ENCODE results near the gene RGR. TPM values are rescaled to one million over a fixed set of nuclear protein-coding genes. Genes with fewer than 3 reads are reported as not detected.

Gene RGR
- total and polyA plus RNA-seq, 2 experiments from 2014 or later = not detected

- Histone ChIP-seq H3K4me1 (ENCODE audit: insufficient read depth) (no peaks in the 10 kb centered on the region; the same call in 1 of the 2 replicates), H4K20me1 (replicated peaks; ENCODE audit: insufficient read depth) (no peaks in the 10 kb centered on the region), H2AFZ (peak overlapping the region; percentile 95), H3K27me3 (ENCODE audit: insufficient read depth) (peaks cover 9% of the 10 kb centered on the region), H3K4me2 (no peak overlapping the region), H3F3A (replicated peaks; ENCODE audit: low read depth) (no peaks in the 10 kb centered on the region), H3K27ac (ENCODE audit: low read depth) (no peak overlapping the region), H3K79me2 (replicated peaks; ENCODE audit: insufficient read depth) (no peaks in the 10 kb centered on the region), H3K4me3 (no peak overlapping the region), H3K9me2 (ENCODE audit: insufficient read depth) (no peaks in the 10 kb centered on the region), H3K36me3 (ENCODE audit: insufficient read depth) (no peaks in the 10 kb centered on the region)
- Mint-ChIP-seq H3K27me3 (ENCODE audit: insufficient read depth, low read depth, poor library complexity) (peaks cover 13% of the 10 kb centered on the region), H3K4me1 (no peaks in the 10 kb centered on the region; the same call in 1 of the 3 replicates), H3K9me3 (no peaks in the 10 kb centered on the region), H3K4me3 (no peak overlapping the region), H3K27ac (no peak overlapping the region), H3K36me3 (ENCODE audit: low read depth) (no peaks in the 10 kb centered on the region)
- no peak for DNase-seq (ENCODE audit: low spot score)
- ATAC-seq = no peak
- TF ChIP-seq NANOG (IDR thresholded peaks at IDR 0.05; ENCODE audit: borderline replicate concordance) (no peak), ZNF331 (CRISPR knock-in tag; IDR thresholded peaks at IDR 0.05; ENCODE audit: low read depth) (no peak), CTCF (conservative IDR thresholded peaks at IDR 0.05; ENCODE audit: low read depth in 2 of 2) (no peak), STAT1 (IDR thresholded peaks at IDR 0.05; ENCODE audit: unreplicated experiment) (no peak), EZH2 (IDR thresholded peaks at IDR 0.05; ENCODE audit: low read depth, unreplicated experiment) (no peak), POLR2AphosphoS5 (IDR thresholded peaks at IDR 0.05; ENCODE audit: low read depth) (no peak)
- TF ChIP-seq, protein P1, sequence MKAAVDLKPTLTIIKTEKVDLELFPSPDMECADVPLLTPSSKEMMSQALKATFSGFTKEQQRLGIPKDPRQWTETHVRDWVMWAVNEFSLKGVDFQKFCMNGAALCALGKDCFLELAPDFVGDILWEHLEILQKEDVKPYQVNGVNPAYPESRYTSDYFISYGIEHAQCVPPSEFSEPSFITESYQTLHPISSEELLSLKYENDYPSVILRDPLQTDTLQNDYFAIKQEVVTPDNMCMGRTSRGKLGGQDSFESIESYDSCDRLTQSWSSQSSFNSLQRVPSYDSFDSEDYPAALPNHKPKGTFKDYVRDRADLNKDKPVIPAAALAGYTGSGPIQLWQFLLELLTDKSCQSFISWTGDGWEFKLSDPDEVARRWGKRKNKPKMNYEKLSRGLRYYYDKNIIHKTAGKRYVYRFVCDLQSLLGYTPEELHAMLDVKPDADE (IDR thresholded peaks at IDR 0.05) = no peak
Observed at GRCh38 chr10:84257343-84258020, 12.6 kb downstream of the RGR start.

DNA sequence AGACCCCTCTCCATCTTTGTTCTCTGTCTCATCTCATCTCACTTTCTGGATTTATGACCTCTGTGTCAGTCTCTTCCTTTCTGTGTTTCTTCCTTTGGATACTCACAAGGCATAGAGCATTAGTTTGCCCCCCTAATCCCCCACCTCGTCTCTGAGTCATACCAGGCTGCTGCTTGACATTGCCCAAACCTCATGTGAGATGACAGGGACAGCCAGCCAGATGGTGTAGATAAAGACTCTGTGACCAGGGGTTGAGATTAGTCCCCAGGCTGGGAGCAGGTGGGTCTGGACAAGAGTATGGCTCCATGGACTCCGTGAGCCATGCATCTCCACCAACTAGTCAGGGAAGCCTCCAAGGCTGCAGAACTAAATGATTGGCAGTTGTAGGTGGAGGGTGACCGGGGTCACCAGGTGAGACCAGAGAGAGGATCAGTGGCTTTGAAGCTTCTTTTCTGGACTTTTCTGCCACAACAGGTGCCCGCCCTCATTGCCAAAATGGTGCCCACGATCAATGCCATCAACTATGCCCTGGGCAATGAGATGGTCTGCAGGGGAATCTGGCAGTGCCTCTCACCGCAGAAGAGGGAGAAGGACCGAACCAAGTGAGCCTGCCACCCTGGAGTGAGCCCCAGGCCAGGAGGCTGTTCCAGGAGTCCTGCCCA lies 13.3 kb downstream of the RGR start:
- Histone ChIP-seq H2AFZ (no peak overlapping the region), H3K9me2 (ENCODE audit: insufficient read depth) (no peaks in the 10 kb centered on the region), H3F3A (replicated peaks; ENCODE audit: low read depth) (no peaks in the 10 kb centered on the region), H3K27ac (ENCODE audit: low read depth) (no peak overlapping the region), H3K36me3 (ENCODE audit: insufficient read depth) (no peaks in the 10 kb centered on the region), H3K4me2 (no peak overlapping the region), H3K79me2 (replicated peaks; ENCODE audit: insufficient read depth) (no peaks in the 10 kb centered on the region), H4K20me1 (replicated peaks; ENCODE audit: insufficient read depth) (no peaks in the 10 kb centered on the region), H3K4me1 (ENCODE audit: insufficient read depth) (no peaks in the 10 kb centered on the region; the same call in 1 of the 2 replicates), H3K4me3 (no peak overlapping the region), H3K27me3 (ENCODE audit: insufficient read depth) (peaks cover 9% of the 10 kb centered on the region)
- Mint-ChIP-seq H3K9me3 (no peaks in the 10 kb centered on the region), H3K27me3 (ENCODE audit: insufficient read depth, low read depth, poor library complexity) (peaks cover 10% of the 10 kb centered on the region), H3K36me3 (ENCODE audit: low read depth) (no peaks in the 10 kb centered on the region), H3K27ac (no peak overlapping the region), H3K4me1 (no peaks in the 10 kb centered on the region; the same call in 1 of the 3 replicates), H3K4me3 (no peak overlapping the region)
- no peak for ATAC-seq
- DNase-seq (ENCODE audit: low spot score) = no peak
- no peak for TF ChIP-seq EZH2phosphoT487 (IDR thresholded peaks at IDR 0.05; ENCODE audit: unreplicated experiment)
- TF ChIP-seq JUNB (IDR thresholded peaks at IDR 0.05; ENCODE audit: unreplicated experiment) = no peak
- TF ChIP-seq ZNF331 (CRISPR knock-in tag; IDR thresholded peaks at IDR 0.05; ENCODE audit: low read depth) = no peak
- TF ChIP-seq ZNF114 (CRISPR knock-in tag; IDR thresholded peaks at IDR 0.05) = no peak
- TF ChIP-seq, protein P1 (IDR thresholded peaks at IDR 0.05) = no peak
- TF ChIP-seq STAT1 (IDR thresholded peaks at IDR 0.05; ENCODE audit: unreplicated experiment) = no peak
- no peak for TF ChIP-seq NANOG (IDR thresholded peaks at IDR 0.05; ENCODE audit: borderline replicate concordance)
- TF ChIP-seq CREB1 (CRISPR knock-in tag; IDR thresholded peaks at IDR 0.05; ENCODE audit: low read depth) = no peak
- no peak for TF ChIP-seq EZH2 (IDR thresholded peaks at IDR 0.05; ENCODE audit: low read depth, unreplicated experiment)
- TF ChIP-seq POLR2AphosphoS5 (IDR thresholded peaks at IDR 0.05; ENCODE audit: low read depth) = no peak
- no peak for TF ChIP-seq CTCF (conservative IDR thresholded peaks at IDR 0.05; ENCODE audit: low read depth in 2 of 2)
- TF ChIP-seq, protein P2, sequence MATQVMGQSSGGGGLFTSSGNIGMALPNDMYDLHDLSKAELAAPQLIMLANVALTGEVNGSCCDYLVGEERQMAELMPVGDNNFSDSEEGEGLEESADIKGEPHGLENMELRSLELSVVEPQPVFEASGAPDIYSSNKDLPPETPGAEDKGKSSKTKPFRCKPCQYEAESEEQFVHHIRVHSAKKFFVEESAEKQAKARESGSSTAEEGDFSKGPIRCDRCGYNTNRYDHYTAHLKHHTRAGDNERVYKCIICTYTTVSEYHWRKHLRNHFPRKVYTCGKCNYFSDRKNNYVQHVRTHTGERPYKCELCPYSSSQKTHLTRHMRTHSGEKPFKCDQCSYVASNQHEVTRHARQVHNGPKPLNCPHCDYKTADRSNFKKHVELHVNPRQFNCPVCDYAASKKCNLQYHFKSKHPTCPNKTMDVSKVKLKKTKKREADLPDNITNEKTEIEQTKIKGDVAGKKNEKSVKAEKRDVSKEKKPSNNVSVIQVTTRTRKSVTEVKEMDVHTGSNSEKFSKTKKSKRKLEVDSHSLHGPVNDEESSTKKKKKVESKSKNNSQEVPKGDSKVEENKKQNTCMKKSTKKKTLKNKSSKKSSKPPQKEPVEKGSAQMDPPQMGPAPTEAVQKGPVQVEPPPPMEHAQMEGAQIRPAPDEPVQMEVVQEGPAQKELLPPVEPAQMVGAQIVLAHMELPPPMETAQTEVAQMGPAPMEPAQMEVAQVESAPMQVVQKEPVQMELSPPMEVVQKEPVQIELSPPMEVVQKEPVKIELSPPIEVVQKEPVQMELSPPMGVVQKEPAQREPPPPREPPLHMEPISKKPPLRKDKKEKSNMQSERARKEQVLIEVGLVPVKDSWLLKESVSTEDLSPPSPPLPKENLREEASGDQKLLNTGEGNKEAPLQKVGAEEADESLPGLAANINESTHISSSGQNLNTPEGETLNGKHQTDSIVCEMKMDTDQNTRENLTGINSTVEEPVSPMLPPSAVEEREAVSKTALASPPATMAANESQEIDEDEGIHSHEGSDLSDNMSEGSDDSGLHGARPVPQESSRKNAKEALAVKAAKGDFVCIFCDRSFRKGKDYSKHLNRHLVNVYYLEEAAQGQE (IDR thresholded peaks at IDR 0.05; ENCODE audit: unreplicated experiment) = no peak
